ENCODE results near the gene CP. TPM values are rescaled to one million over a fixed set of nuclear protein-coding genes. Genes with fewer than 3 reads are reported as not detected.

The CP gene
- total RNA-seq, 1 donor from 2014 or later: not detected

- DNase-seq (ENCODE audit: low read depth): no peak
These were observed 98.7 kb downstream of the CP start for GRCh38 chr3:149122721-149123578.

Other genes with a start within 250 kb of the CP start
- 41.0 and 76.3 TPM in 2 replicates for gene GYG1, start 230.3 kb downstream of the CP start, total RNA-seq
- gene HLTF, start 135.3 kb downstream of the CP start, total RNA-seq: 27.8 and 28.9 TPM in 2 replicates
- 20.2 and 22.0 TPM in 2 replicates for gene HPS3, start 92.2 kb downstream of the CP start, total RNA-seq
- 0.19 TPM in 1 of 2 replicates, not detected in the other for gene TM4SF18, start 111.8 kb upstream of the CP start, total RNA-seq
- 39.1 and 68.9 TPM in 2 replicates for gene TM4SF1, start 155.8 kb upstream of the CP start, total RNA-seq